Measurements from ENCODE around the gene FBXL16.

The FBXL16 gene

DNA sequence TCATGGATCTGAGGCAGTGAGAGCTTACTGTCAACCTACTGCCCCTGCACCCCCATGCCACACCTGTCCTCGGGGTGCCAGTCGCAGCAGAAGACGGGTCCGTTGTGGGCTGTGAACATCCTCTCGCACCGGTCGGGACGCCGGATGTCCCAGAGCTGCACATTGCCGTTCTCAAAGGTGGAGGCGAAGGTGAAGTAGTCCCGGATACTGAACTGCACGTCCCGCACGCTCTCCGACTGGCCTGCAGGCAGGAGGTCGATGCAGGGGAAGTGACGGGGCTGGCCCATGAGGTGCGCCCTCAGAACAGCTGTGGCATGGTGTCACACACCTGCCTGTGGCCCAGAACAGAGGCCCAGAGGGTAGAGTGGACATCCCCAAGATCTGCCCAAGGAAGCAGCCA is 18.1 kb downstream of the FBXL16 start:
- H2AFZ ChIP-seq (ENCODE audit: low read length) = no peak overlapping the region
- no peaks in the 10 kb centered on the region for H3K36me3 ChIP-seq (ENCODE audit: insufficient read depth, low read length)
- H4K20me1 ChIP-seq (ENCODE audit: insufficient read depth, low read length, poor library complexity, severe bottlenecking) = no peaks in the 10 kb centered on the region
- H3K9me2 ChIP-seq (replicated peaks; ENCODE audit: low read depth, low read length) = no peaks in the 10 kb centered on the region
- no peak for TF ChIP-seq EZH2phosphoT487 (IDR thresholded peaks at IDR 0.05; ENCODE audit: borderline replicate concordance)
- TF ChIP-seq, protein P1, sequence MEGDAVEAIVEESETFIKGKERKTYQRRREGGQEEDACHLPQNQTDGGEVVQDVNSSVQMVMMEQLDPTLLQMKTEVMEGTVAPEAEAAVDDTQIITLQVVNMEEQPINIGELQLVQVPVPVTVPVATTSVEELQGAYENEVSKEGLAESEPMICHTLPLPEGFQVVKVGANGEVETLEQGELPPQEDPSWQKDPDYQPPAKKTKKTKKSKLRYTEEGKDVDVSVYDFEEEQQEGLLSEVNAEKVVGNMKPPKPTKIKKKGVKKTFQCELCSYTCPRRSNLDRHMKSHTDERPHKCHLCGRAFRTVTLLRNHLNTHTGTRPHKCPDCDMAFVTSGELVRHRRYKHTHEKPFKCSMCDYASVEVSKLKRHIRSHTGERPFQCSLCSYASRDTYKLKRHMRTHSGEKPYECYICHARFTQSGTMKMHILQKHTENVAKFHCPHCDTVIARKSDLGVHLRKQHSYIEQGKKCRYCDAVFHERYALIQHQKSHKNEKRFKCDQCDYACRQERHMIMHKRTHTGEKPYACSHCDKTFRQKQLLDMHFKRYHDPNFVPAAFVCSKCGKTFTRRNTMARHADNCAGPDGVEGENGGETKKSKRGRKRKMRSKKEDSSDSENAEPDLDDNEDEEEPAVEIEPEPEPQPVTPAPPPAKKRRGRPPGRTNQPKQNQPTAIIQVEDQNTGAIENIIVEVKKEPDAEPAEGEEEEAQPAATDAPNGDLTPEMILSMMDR (conservative IDR thresholded peaks at IDR 0.05; ENCODE audit: low read length) = no peak
- peaks cover 9% of the 10 kb centered on the region for H3K4me1 ChIP-seq (ENCODE audit: insufficient read depth, low read length, poor library complexity, severe bottlenecking)
- H3K9ac ChIP-seq (ENCODE audit: low read depth, low read length, poor library complexity, severe bottlenecking) = no peak overlapping the region
- no peaks in the 10 kb centered on the region for H3F3A ChIP-seq (ENCODE audit: low read depth)
- H3K4me2 ChIP-seq (ENCODE audit: low read depth, low read length, poor library complexity, severe bottlenecking) = no peak overlapping the region
- H3K79me2 ChIP-seq (ENCODE audit: insufficient read depth, low read length) = peaks cover 8% of the 10 kb centered on the region
- H3K4me3 ChIP-seq (ENCODE audit: low read length, poor library complexity, severe bottlenecking) = no peak overlapping the region
- no peaks in the 10 kb centered on the region for H3K27me3 ChIP-seq (ENCODE audit: insufficient read depth, low read length, poor library complexity, severe bottlenecking)
- no peaks in the 10 kb centered on the region for H3K9me3 ChIP-seq (ENCODE audit: insufficient read depth, low read depth, low read length)

DNA sequence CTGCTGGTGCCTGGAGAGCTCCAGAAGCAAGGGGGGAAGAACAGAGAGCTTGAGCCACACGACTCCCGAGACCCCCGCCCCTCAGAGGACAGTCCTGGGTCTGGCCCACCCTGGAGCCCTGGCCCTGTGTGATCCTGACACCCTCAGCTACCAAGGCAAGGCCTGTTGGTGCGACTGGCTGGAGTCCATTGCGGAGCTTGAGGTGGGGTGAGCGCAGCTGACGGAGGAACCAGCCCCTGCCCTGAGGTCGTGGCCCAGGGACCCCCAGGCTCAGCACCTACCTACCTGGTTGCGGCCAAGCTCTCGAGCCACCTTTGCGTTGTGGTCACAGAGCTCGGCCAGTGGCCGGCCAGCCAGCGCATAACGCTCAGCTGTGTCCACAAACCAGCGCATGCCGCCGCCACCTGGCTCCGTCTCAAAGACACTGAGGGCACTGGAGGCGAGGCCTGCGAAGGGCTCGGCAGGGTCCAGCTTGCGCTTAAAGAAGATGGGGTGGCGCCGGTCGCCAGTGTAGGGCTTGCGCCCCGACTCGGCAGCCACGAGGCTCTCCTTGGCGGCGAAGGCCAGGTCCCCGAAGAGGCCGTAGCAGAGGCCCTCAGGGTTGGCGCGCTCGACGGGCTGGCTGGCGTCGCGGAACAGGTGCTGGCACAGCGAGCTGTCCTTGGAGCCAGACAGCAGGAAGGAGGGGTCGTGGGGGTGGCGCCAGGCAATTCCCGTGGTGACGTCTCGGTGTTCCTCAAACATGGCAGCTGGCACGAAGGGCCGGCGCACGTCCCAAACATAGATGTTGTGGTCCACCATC is 18.9 kb downstream of the FBXL16 start:
- H3K79me2 ChIP-seq (ENCODE audit: insufficient read depth, low read length) = peaks cover 13% of the 10 kb centered on the region
- H3K9me2 ChIP-seq (replicated peaks; ENCODE audit: low read depth, low read length) = no peaks in the 10 kb centered on the region
- TF ChIP-seq EZH2phosphoT487 (IDR thresholded peaks at IDR 0.05; ENCODE audit: borderline replicate concordance) = no peak
- TF ChIP-seq, protein P1 (conservative IDR thresholded peaks at IDR 0.05; ENCODE audit: low read length) = no peak
- H3K9ac ChIP-seq (ENCODE audit: low read depth, low read length, poor library complexity, severe bottlenecking) = no peak overlapping the region
- H3K4me1 ChIP-seq (ENCODE audit: insufficient read depth, low read length, poor library complexity, severe bottlenecking) = peaks cover 9% of the 10 kb centered on the region
- H4K20me1 ChIP-seq (ENCODE audit: insufficient read depth, low read length, poor library complexity, severe bottlenecking) = no peaks in the 10 kb centered on the region
- no peaks in the 10 kb centered on the region for H3F3A ChIP-seq (ENCODE audit: low read depth)
- H3K4me2 ChIP-seq (ENCODE audit: low read depth, low read length, poor library complexity, severe bottlenecking) = no peak overlapping the region
- no peak overlapping the region for H2AFZ ChIP-seq (ENCODE audit: low read length)
- H3K9me3 ChIP-seq (ENCODE audit: insufficient read depth, low read depth, low read length) = no peaks in the 10 kb centered on the region
- H3K27me3 ChIP-seq (ENCODE audit: insufficient read depth, low read length, poor library complexity, severe bottlenecking) = no peaks in the 10 kb centered on the region
- no peaks in the 10 kb centered on the region for H3K36me3 ChIP-seq (ENCODE audit: insufficient read depth, low read length)
- no peak overlapping the region for H3K4me3 ChIP-seq (ENCODE audit: low read length, poor library complexity, severe bottlenecking)

DNA sequence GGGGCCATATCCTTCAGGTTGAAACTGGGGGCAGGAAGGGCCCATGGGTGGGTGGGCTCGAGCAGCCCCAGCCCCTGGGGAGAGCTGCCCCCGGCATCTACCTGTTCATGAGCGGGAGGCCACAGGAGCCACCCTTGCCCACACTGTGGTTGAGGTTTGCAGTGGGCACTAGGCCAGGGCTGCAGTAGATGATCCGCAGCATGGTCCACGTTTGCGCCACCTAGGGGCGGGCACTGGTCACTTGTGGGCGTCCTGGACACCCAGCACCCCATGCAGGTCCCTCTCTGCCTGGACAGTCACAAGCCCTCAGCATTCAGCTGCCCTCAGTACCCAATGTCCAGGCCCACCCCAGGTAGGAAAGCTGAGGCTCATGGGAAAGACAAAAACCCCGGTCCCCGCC is 19.6 kb downstream of the FBXL16 start:
- Histone ChIP-seq H3K9me2 (replicated peaks; ENCODE audit: low read depth, low read length) (no peaks in the 10 kb centered on the region), H3K79me2 (ENCODE audit: insufficient read depth, low read length) (peaks cover 20% of the 10 kb centered on the region), H3K9me3 (ENCODE audit: insufficient read depth, low read depth, low read length) (no peaks in the 10 kb centered on the region), H3K4me2 (ENCODE audit: low read depth, low read length, poor library complexity, severe bottlenecking) (no peak overlapping the region), H3K4me3 (ENCODE audit: low read length, poor library complexity, severe bottlenecking) (no peak overlapping the region), H3K27me3 (ENCODE audit: insufficient read depth, low read length, poor library complexity, severe bottlenecking) (no peaks in the 10 kb centered on the region), H4K20me1 (ENCODE audit: insufficient read depth, low read length, poor library complexity, severe bottlenecking) (peaks cover 2% of the 10 kb centered on the region), H2AFZ (ENCODE audit: low read length) (no peak overlapping the region), H3F3A (ENCODE audit: low read depth) (no peaks in the 10 kb centered on the region), H3K9ac (ENCODE audit: low read depth, low read length, poor library complexity, severe bottlenecking) (no peak overlapping the region), H3K36me3 (ENCODE audit: insufficient read depth, low read length) (no peaks in the 10 kb centered on the region), H3K4me1 (ENCODE audit: insufficient read depth, low read length, poor library complexity, severe bottlenecking) (peaks cover 9% of the 10 kb centered on the region)
- no peak for TF ChIP-seq EZH2phosphoT487 (IDR thresholded peaks at IDR 0.05; ENCODE audit: borderline replicate concordance)
- TF ChIP-seq, protein P1 (conservative IDR thresholded peaks at IDR 0.05; ENCODE audit: low read length) = peak; percentile 45

Data from Loucy (cell line).